HG02884 (cell line): ENCODE results near the gene APRT.
"Not testable (repeated sequence)": the region's sequence is repeated elsewhere in the genome, so short reads cannot be mapped to it uniquely, and the experiment has no call there.

Source experiments
- ATAC-seq: cut with Tn5 transposase; IDR thresholded peaks from one replicate; pipeline ENCODE4 v1.9.1; 2021; ENCODE audit warnings: mild to moderate bottlenecking, moderate library complexity; ENCODE audit not compliant: unreplicated experiment

Gene APRT

GRCh38 chr16:88774544-88775393 is 37.0 kb downstream of the APRT start:
- ATAC-seq: no peak

- no peak for ATAC-seq
These were observed 37.9 kb downstream of the APRT start for GRCh38 chr16:88773812-88774291.

GRCh38 chr16:88772871-88773811 is 38.6 kb downstream of the APRT start:
- no peak for ATAC-seq

- not testable (repeated sequence) for ATAC-seq
These were observed 39.9 kb downstream of the APRT start for GRCh38 chr16:88771781-88772180.

- ATAC-seq: no peak
These were observed 40.4 kb downstream of the APRT start for GRCh38 chr16:88771294-88771772.

GRCh38 chr16:88770461-88771293 is 41.1 kb downstream of the APRT start:
- ATAC-seq: no peak

- no peak for ATAC-seq
These were observed 41.9 kb downstream of the APRT start for GRCh38 chr16:88769617-88770460.

GRCh38 chr16:88768071-88768783 is 43.5 kb downstream of the APRT start:
- ATAC-seq: no peak

GRCh38 chr16:88767546-88768070 is 44.1 kb downstream of the APRT start:
- ATAC-seq: no peak

GRCh38 chr16:88766975-88767374 is 44.8 kb downstream of the APRT start:
- no peak for ATAC-seq

GRCh38 chr16:88764913-88765349 is 46.8 kb downstream of the APRT start:
- no peak for ATAC-seq

- ATAC-seq: no peak
These were observed 47.6 kb downstream of the APRT start for GRCh38 chr16:88764080-88764479.

- no peak for ATAC-seq
These were observed 48.1 kb downstream of the APRT start for GRCh38 chr16:88763502-88764053.

- no peak for ATAC-seq
These were observed 48.8 kb downstream of the APRT start for GRCh38 chr16:88762941-88763340.

- ATAC-seq: no peak
These were observed 49.4 kb downstream of the APRT start for GRCh38 chr16:88762258-88762870.

- no peak for ATAC-seq
These were observed 49.9 kb downstream of the APRT start for GRCh38 chr16:88761830-88762229.

GRCh38 chr16:88761143-88761534 is 50.6 kb downstream of the APRT start:
- no peak for ATAC-seq
